Activated CD8-positive, alpha-beta memory T cell treated with anti-CD3 and anti-CD28 coated beads for 36 hours (primary cell): Measurements from ENCODE around the gene ELOVL3. TPM values are rescaled to one million over a fixed set of nuclear protein-coding genes. Genes with fewer than 3 reads are reported as not detected.
"Not testable (repeated sequence)": the region's sequence is repeated elsewhere in the genome, so short reads cannot be mapped to it uniquely, and the experiment has no call there.

Experiments used
- CTCF ChIA-PET: fragments of 350-600 bp; sonication (Branson Sonifier 250); formaldehyde crosslinking; loops from one replicate; lab custom pipeline; 2021; ENCODE audit warnings: antibody characterized with exemption; lab: Charles Lee
- POLR2A ChIA-PET: fragments of 350-600 bp; sonication (Branson Sonifier 250); formaldehyde crosslinking; loops from one replicate; lab custom pipeline; 2021; ENCODE audit warnings: antibody characterized with exemption; lab: Charles Lee
- total RNA-seq, 2 experiments: library from RNA; stranded (reverse); gene quantifications; one replicate each; pipeline ENCODE4 v1.2.3, GENCODE V29; 2021

The ELOVL3 gene, protein sequence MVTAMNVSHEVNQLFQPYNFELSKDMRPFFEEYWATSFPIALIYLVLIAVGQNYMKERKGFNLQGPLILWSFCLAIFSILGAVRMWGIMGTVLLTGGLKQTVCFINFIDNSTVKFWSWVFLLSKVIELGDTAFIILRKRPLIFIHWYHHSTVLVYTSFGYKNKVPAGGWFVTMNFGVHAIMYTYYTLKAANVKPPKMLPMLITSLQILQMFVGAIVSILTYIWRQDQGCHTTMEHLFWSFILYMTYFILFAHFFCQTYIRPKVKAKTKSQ
- not detected for total RNA-seq

GRCh38 chr10:102225646-102226541 is at the start of gene ELOVL3:
Gene ELOVL3 (plus strand): TSS chr10:102226299. CDS start chr10:102226549, 250 bp downstream.
- CTCF ChIA-PET = interaction anchor here (0.6 to 4.7 kb wide), 9 partner anchors 36 to 1140 kb away, joined by 3 to 28 read pairs (median 4); no protein-coding TSS in a partner anchor
- POLR2A ChIA-PET = interaction anchor here (0.8 kb wide), 1 partner anchor 278 kb away, joined by 3 read pairs; the partner anchor contains the start of gene SUFU

DNA sequence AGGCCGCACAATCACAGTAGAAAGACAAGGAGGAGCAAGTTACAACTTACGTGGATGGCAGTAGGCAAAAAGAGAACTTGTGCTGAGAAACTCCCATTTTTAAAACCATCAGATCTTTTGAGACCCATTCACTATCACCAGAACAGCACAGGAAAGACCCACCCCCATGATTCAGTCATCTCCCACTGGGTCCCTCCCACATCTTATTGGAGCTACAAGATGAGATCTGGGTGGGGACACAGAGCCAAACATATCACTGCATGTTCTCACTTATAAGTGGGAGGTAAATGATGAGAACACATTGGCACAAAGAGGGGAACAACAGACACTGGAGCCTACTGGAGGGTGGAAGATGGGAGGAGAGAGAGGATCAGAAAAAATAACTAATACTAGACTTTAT is 41.5 kb upstream of the ELOVL3 start:
- ChIA-PET CTCF (interaction anchor here (1.0 kb wide), 1 partner anchor 16 kb away, joined by 3 read pairs; no protein-coding TSS in a partner anchor), POLR2A (no interaction called here)

DNA sequence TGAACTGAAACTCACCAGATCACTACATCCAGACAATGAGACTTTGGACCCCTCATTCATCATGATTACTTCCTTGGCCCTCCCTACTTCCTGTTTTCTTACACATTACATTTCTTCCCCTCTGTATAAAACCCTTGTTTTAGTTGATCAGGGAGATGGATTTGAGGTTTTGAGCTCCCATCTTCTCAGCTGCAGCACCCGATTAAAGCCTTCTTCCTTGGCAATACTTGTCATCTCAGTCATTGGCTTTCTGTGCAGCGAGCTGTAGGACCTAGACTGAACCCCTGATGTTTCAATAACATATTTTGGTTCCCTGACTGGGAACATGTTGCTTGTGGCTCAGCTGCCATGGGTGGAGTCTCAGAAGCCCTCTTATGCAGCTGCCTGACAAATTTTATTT is 40.8 kb upstream of the ELOVL3 start:
- ChIA-PET CTCF (interaction anchor here (1.0 to 1.2 kb wide), 3 partner anchors 16 to 178 kb away, joined by 3 to 5 read pairs (median 3); no protein-coding TSS in a partner anchor), POLR2A (no interaction called here)

GRCh38 chr10:102185811-102186527 is 40.1 kb upstream of the ELOVL3 start:
- CTCF ChIA-PET = interaction anchor here (1.0 to 1.2 kb wide), 2 partner anchors 46 to 177 kb away, joined by 3 to 5 read pairs; no protein-coding TSS in a partner anchor
- POLR2A ChIA-PET = no interaction called here

- ChIA-PET POLR2A (no interaction called here), CTCF (interaction anchor here (0.6 to 1.9 kb wide), 4 partner anchors 19 to 393 kb away, joined by 3 to 5 read pairs (median 4); no protein-coding TSS in a partner anchor)
Observed at GRCh38 chr10:102188298-102188940, 37.7 kb upstream of the ELOVL3 start.

DNA sequence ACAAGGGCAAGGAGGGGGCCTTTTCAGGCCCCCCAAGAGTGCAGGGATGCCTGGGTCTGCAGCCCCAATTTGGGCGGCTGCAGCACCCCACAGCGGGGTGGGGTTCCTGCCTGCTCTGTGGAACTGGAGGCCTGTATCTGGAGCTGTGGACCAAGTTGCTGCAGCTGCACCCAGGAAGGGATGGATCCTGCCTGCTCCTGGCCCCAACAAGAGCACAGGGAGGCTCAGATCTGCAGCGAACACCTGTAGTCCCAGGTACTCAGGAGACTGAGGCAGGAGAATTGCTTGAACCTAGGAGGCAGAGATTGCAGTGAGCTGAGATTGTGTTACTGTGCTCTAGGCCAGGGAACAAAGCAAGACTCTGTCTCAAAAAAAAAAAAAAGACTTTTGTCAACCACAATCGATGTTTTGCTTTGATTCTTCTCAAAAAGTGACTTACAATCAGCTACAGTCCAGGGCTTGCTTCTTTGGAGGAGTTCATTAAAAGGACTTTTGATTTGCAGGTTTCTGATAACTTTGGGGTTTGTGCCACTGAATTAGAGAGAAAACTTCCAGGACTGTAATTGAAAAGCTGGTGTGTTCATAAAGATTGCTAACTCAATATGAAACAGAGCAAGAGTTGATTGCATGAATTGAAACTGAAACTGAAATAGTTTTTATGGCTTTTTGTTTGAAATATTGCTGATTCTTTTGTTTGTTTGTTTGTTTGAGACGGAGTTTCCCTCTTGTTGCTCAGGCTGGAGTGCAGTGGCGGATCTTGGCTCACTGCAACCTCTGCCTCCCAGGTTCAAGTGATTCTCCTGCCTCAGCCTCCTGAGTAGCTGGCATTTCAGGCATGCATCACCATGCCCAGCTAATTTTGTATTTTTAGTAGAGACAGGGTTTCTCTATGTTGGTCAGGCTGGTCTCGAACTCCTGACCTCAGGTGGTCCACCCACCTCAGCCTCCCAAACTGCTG is 36.9 kb upstream of the ELOVL3 start:
- ChIA-PET CTCF (interaction anchor here (0.6 to 1.9 kb wide), 4 partner anchors 20 to 210 kb away, joined by 3 to 5 read pairs (median 4); no protein-coding TSS in a partner anchor), POLR2A (interaction anchor here (0.7 kb wide), 1 partner anchor 169 kb away, joined by 6 read pairs; no protein-coding TSS in a partner anchor)

DNA sequence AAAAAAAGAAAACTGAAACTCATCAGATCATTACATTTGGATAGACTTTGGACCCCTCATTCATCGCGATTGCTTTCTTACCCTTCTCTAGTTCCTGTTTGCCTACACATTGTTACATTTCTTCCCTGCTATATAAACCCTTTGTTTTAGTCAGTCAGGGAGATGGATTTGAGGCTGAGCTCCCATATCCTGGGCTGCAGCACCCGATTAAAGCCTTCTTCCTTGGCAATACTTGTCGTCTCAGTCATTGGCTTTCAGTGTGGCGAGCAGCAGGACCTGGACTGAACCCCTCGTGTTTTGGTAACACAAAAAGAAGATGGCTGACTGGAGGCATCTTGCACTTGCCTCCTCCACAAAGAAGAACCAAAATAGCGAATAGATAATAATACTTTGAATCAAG is 34.1 kb upstream of the ELOVL3 start:
- CTCF ChIA-PET = no interaction called here
- POLR2A ChIA-PET = interaction anchor here (0.6 kb wide), 1 partner anchor 13 kb away, joined by 4 read pairs; no protein-coding TSS in a partner anchor

- ChIA-PET CTCF (no interaction called here), POLR2A (interaction anchor here (0.7 kb wide), 1 partner anchor 146 kb away, joined by 4 read pairs; no protein-coding TSS in a partner anchor)
Observed at GRCh38 chr10:102195296-102195870, 30.7 kb upstream of the ELOVL3 start.

- CTCF ChIA-PET = no interaction called here
- POLR2A ChIA-PET = no interaction called here
Observed at GRCh38 chr10:102196893-102197292, 29.2 kb upstream of the ELOVL3 start.

DNA sequence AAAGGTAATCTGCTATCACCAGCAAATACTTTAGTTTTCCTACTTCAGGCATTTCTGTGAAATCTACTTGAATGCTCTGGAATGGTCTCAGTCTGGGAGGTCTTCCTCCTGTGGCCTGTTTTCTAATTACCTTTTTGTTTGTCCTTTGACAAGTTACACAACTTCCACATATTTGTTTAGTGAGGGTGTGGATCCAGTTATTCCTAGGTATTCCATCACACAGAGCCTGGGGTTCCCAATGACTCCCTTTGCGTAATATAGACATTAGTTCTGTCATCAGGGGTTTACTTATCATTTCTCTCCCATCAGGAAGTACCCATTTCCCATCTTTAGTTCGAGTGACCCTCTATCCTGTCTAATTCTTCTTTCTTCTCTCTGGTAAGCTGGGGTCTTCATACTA is 28.1 kb upstream of the ELOVL3 start:
- ChIA-PET POLR2A (no interaction called here), CTCF (no interaction called here)

GRCh38 chr10:102200751-102201640 is 25.1 kb upstream of the ELOVL3 start:
- ChIA-PET POLR2A (no interaction called here), CTCF (no interaction called here)

DNA sequence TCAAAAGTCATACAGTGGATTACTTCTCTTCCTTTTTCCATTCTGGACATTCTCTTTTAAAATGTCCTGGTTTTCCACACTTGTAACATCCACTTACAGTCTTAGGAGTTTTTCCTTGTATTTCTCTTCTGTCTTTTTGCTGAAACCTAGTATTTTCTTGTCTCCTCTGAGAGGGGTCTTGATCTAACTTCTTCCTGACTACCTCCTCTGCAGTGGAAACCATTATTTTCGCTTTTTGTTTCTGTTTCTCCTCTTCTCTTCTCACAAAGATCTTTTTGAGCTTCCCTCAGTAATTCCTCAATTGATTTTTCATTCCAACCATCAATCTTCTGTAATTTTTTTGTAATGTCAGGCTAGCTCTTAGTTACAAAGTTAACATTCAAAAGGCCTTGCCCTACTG is 23.7 kb upstream of the ELOVL3 start:
- ChIA-PET POLR2A (no interaction called here), CTCF (no interaction called here)

DNA sequence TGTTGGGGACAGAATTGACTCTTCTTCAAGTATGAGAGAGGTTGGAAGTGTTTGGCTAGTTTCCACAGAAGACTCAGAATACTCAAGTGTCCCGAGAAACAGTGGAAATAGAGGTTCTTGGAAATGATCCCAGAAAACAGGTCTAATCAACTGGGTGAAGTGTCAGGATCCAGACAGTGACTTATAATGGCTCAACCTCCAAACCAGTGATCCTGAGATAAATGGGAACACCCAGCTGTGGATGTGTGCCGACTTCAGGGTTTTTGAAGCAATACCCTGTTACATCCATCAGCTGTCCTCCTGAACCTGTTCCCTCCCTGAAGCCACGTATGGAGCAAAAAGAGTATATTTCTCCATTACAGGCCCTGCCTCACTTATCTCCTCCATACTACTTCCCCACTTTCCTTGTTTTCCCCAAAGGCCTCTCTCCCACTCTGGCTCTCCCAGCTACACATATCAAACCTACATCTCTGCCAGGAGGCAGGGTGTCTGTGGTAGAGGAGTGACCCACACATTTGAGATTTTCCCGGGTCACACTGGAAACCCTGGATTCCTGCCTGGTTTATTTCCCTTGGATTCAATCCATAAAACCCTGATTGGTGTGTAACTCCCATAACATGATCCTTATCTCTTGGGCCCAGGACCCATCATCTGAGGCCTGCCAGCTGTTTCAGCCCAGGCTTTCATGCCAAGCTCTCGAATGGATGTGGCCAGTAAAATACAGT is 17.6 kb upstream of the ELOVL3 start:
- POLR2A ChIA-PET = no interaction called here
- CTCF ChIA-PET = no interaction called here

DNA sequence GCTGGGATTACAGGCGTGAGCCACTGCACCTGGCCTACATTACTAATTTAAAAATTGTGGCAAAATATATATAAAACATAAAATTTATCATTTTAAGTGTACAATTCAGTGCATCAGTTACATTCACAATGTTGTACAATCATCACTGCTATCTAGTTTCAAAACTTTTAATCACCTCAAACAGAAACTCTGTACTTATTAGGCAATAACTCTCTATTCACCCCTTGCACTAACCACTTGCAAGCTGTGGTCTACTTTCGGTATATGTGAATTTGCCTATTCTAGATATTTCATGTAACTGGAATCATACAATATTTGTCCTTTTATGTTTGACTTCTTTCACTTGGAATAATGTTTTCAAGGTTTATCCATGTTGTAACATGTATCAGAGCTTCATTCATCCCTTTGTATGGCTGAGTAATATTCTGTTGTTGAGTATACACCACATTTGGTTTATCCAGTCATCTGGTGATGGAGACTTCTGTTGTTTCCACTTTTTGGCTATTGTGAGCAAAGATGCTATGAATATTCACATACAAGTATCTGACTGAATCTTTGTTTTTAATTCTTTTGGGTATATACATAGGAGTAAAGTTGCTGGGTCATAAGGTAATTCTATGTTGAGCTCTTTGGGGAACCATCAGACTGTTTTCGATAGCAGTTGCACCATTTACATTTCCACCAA is 14.3 kb upstream of the ELOVL3 start:
- ChIA-PET POLR2A (no interaction called here), CTCF (interaction anchor here (1.0 kb wide), 2 partner anchors 20 to 42 kb away, joined by 4 to 5 read pairs; no protein-coding TSS in a partner anchor)

- CTCF ChIA-PET, POLR2A ChIA-PET: not testable (repeated sequence)
Observed at GRCh38 chr10:102213599-102213998, 12.5 kb upstream of the ELOVL3 start.
